ENCODE results near the gene SCCPDH.

DNA sequence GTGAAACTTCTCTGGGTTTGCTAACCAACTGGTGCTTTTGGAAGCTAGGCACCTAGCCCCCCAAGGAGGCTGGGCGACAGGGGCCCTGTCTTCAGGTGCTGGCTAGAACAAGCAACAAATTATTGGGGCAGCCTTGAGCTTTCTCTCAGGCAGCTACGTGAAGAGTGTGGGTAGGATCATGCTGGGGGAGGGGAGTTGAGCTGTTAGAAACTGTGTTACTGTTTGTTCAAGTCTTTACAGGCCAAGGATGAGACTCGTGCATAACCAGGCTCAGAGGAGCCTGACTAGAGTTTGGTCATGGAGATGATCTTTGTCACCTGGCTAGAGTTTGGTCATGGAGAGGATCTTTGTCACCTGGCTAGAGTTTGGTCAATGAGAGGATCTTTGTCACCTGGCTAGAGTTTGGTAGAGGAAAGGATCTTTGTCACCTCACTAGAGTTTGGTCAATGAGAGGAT, 12.6 kb upstream of the SCCPDH start:
- no peak for TF ChIP-seq CTCF (IDR thresholded peaks at IDR 0.05)
- no peak for TF ChIP-seq POLR2A (IDR thresholded peaks at IDR 0.05)
- TF ChIP-seq POLR2AphosphoS5 (IDR thresholded peaks at IDR 0.05) = no peak
- no peak for TF ChIP-seq EP300 (IDR thresholded peaks at IDR 0.05; ENCODE audit: low read depth)
